GM12892 (cell line): ENCODE data around the gene E2F6.

Experiments used
- POLR2AphosphoS5 ChIP-seq: IDR thresholded peaks from 2 replicates; pipeline ENCODE4 v1.6.1; 2011; ENCODE audit warnings: low read depth, low read length, control low read depth
- TAF1 ChIP-seq: IDR thresholded peaks from 2 replicates; pipeline ENCODE4 v1.6.1; 2011; ENCODE audit warnings: low read depth, mild to moderate bottlenecking, control low read depth, low read length, borderline replicate concordance

DNA sequence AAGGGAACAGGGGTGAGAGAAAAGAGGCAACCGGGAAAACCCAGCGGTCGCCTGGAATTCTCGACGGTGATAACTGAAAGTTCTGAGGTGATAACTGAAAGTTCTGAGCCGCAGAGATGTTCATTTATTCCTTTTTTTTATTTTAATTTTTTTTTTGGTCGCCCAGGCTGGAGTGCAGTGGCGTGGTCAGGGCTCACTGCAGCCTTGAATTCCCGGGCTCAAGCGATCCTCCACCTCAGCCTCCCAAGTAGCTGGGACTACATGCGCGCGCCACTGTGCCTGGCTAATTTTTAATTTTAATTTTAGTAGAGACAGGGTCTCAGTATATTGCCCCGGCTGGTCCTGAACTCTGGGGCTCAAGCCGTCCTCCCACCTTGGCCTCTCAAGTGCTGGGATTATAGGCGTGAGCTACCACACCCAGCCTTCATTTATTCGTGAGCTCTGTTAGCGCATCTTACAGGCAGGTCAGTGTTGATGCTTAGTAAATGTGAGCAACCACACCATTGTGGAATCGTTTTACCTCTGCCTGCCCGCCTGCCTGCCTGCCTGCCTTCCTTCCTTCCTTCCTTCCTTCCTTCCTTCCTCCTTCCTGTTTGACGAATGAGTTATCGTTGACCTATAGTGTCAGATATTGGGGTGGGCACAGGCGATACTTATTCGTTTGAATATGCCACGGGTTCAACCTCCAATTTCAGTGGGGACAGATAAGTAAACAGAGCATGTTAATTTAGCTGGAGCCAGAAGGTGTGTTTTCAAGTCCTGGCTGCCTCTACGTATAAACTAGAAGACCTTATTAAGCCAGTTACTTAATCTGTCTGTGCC is 557 bp upstream of the E2F6 start:
- TF ChIP-seq TAF1 (no peak), POLR2AphosphoS5 (no peak)
